DMS 273 (cell line): ENCODE data around the gene SNX1.
"Not testable (repeated sequence)": the region's sequence is repeated elsewhere in the genome, so short reads cannot be mapped to it uniquely, and the experiment has no call there.

Source experiments
- DNase-seq: peaks from one replicate; lab custom pipeline; 2025; ENCODE audit not compliant: unreplicated experiment; lab: John Stamatoyannopoulos, UW

SNX1 gene

GRCh38 chr15:64112904-64113303 lies 17.1 kb downstream of the SNX1 start:
- DNase-seq: no peak

- DNase-seq: no peak
Measured at GRCh38 chr15:64117759-64118487, 22.1 kb downstream of the SNX1 start.

DNA sequence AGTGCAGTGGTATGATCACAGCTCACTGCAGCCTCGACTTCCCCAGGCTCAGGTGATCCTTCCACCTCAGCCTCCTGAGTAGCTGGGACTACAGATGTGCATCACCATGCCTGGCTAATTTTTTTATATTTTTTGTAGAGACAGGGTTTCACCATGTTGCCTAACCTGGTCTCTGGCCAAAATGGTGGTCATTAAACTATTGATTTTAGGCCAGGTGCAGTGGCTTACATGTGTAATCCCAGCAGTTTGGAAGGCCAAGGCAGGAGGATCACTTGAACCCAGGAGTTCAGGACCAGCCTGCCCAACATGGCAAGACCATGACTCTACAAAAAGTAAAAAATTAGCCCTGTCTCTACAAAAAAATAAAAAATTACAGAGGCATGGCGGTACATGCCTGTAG lies 24.5 kb downstream of the SNX1 start:
- not testable (repeated sequence) for DNase-seq

GRCh38 chr15:64121614-64122013 lies 25.8 kb downstream of the SNX1 start:
- no peak for DNase-seq

GRCh38 chr15:64122444-64122843 lies 26.7 kb downstream of the SNX1 start:
- DNase-seq: no peak

GRCh38 chr15:64122936-64123351 lies 27.2 kb downstream of the SNX1 start:
- DNase-seq: no peak

- no peak for DNase-seq
Measured at GRCh38 chr15:64125978-64126377, 30.2 kb downstream of the SNX1 start.

DNA sequence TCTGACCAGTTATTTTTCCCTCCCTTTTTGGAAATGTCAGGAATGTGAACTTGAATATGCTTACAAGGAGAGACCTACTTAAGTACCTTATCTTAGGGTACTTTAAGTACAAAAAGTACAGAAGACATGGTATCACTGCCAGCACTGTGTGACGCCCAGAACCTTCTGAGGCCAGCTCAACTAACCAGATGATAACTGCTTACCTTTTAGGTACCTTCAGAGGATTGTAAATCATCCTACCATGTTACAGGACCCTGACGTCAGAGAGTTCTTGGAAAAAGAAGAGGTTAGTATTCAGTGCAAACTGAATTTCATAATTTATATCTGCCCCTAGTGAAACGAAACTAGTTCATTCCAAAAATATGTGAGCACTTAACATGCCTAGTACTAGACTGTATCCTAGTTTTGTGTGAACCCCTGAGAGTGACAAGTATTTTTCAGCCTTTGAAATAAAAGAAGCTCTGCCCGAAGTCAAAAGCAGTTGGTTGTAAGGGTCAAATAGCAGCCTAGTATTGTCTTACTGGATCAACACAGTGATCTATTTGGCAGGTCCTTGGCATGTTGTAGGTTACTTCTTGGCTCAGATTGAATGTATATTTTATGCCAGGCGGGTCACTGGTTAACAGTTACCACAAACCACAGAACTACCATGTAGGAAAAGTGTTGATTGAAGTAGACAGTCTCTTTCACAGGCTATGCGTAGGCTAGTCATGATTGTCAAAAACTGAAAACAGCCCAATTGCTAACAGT lies 31.9 kb downstream of the SNX1 start:
- DNase-seq: no peak

- DNase-seq: no peak
Measured at GRCh38 chr15:64130159-64130558, 34.4 kb downstream of the SNX1 start.

GRCh38 chr15:64131547-64131946 lies 35.8 kb downstream of the SNX1 start:
- DNase-seq: no peak

GRCh38 chr15:64132217-64132616 lies 36.4 kb downstream of the SNX1 start:
- DNase-seq: no peak

DNA sequence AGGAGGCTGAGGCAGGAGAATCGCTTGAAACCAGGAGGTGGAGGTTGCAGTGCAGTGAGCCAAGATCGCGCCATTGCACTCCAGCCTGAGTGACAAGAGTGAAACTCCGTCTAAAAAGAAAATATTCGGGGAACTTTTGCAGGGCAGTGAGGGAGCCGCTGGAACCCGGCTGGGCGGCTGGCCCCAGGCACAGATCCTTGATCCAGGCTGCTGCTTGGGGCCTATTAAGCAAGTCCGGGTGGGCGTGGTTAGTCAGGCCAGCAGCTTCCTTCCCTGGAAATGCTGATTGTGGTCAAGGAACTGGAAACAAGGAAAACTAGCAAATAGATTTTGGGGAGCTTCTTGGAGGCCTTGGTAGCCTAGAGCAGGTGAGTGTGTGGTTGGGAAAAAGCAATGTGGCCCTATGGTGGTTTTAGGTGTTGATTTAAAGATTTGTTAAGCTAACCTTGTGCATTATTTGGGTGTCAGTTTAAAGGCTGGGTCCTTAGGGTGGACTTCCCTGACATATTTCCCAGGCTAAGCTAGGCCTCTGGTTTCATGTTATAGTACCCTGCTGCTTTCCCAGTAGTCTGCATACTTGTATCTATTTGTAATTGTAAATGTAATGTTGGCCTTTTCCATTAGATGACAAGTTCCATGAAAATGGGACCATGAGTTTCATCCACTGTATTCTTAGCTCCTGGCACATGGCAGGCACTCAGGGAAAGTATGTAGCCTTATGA lies 38.0 kb downstream of the SNX1 start:
- DNase-seq: no peak

GRCh38 chr15:64134345-64134829 lies 38.6 kb downstream of the SNX1 start:
- no peak for DNase-seq

- DNase-seq: no peak
Measured at GRCh38 chr15:64136347-64136746, 40.6 kb downstream of the SNX1 start.

- DNase-seq: peak; percentile 9
Measured at GRCh38 chr15:64137226-64137833, 41.5 kb downstream of the SNX1 start.

DNA sequence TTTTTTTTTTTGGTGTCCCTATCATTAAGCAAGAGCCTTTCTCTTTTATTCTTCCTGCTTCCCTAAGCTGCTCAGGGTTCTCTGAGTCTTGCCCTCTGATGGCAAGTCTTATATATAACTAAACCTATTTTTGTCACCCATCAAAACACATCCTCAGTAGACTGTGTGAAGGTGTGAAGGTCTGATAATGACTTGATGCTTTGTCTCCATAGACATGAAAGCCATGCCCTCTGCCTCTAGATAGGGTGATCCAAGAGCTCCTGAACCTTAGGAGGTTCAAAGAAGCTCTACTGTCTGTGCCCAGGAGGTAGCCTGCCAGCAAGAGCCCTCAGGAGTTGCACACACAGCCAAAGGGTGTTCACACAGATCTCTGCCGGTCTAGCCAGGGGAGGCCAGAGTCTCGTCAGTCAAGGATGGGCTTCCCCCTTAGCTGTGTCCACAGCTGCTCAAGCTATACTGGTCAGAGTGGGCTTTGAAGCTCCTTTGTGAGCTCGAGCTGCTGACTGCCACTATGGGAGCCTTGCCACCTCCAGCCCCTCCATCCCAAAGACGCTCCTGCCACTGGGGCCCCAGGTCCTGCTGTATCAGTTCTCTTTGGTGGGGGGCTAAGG lies 42.7 kb downstream of the SNX1 start:
- DNase-seq: no peak

- DNase-seq: no peak
Measured at GRCh38 chr15:64141798-64142512, 46.2 kb downstream of the SNX1 start.

GRCh38 chr15:64143276-64143675 lies 47.5 kb downstream of the SNX1 start:
- DNase-seq: no peak

- DNase-seq: no peak
Measured at GRCh38 chr15:64144192-64144564, 48.4 kb downstream of the SNX1 start.

- no peak for DNase-seq
Measured at GRCh38 chr15:64144565-64145281, 48.9 kb downstream of the SNX1 start.
